Fibroblast of lung (primary cell): ENCODE data around the gene PDZD2.

Source experiments
- CTCF ChIP-seq, 2 donors: IDR thresholded peaks in 1 of 2; conservative IDR thresholded peaks in 1 of 2; 1 replicate in 1 of 2; 2 replicates in 1 of 2; pipeline ENCODE4 v1.5.1; 2011 to 2012; ENCODE audit warnings: low read length in 2 of 2, control low read depth in 1 of 2, inconsistent platforms in 1 of 2, low read depth in 1 of 2, mild to moderate bottlenecking in 1 of 2
- EZH2 ChIP-seq: IDR thresholded peaks from 2 replicates; pipeline ENCODE4 v1.5.1; 2012; ENCODE audit warnings: low read length, control low read depth, mild to moderate bottlenecking; ENCODE audit errors: missing control alignments

GRCh38 chr5:31888564-31888963, 249.6 kb downstream of the PDZD2 start:
- TF ChIP-seq CTCF (conservative IDR thresholded peaks at IDR 0.05 in 1 of 2, IDR thresholded peaks at IDR 0.05 in 1 of 2; ENCODE audit: low read depth in 1 of 2, low read length in 2 of 2) (no peak), EZH2 (no peak)
